IPS-18a (cell line): Measurements from ENCODE around the gene OSBPL7.

Experiments
- H3K27ac ChIP-seq: one replicate; pipeline ENCODE4 v1.5.1; 2013; ENCODE audit warnings: low read length
- H3K27me3 ChIP-seq: one replicate; pipeline ENCODE4 v1.6.1; 2013; ENCODE audit warnings: mild to moderate bottlenecking, low read length; ENCODE audit not compliant: control insufficient read depth, insufficient read depth
- H3K36me3 ChIP-seq: one replicate; pipeline ENCODE4 v1.6.1; 2013; ENCODE audit warnings: low read depth, low read length; ENCODE audit not compliant: control insufficient read depth
- H3K4me1 ChIP-seq: one replicate; pipeline ENCODE4 v1.6.1; 2013; ENCODE audit warnings: low read depth, low read length; ENCODE audit not compliant: control insufficient read depth
- H3K4me3 ChIP-seq: one replicate; pipeline ENCODE4 v1.5.1; 2013; ENCODE audit warnings: low read length
- H3K9ac ChIP-seq: one replicate; pipeline ENCODE4 v1.6.1; 2013; ENCODE audit warnings: mild to moderate bottlenecking, low read length, moderate library complexity
- H3K9me3 ChIP-seq: one replicate; pipeline ENCODE4 v1.6.1; 2013; ENCODE audit warnings: low read depth, low read length; ENCODE audit not compliant: control insufficient read depth

The OSBPL7 gene

DNA sequence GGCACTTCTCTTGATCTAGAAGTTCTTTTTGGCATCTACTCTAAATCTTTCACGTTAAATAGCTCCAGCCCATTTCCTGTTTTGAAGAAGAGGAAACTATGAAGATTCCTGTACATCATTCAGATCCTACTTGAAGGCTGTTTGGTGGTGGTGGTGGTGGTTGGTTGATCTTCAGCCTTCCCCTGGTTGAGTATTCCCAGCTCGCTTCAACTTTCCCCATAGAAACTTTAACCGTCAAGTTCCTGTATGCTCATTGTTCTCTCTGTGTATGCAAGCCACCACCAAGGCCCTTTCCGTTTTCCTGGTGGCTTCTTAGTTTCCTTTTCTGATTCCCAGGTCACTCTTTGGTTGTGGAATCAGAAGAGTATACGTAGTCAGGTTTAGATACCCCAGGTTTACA lies 13.2 kb upstream of the OSBPL7 start:
- Histone ChIP-seq H3K4me1 (no peaks in the 10 kb centered on the region), H3K36me3 (peaks cover 5% of the 10 kb centered on the region), H3K27me3 (no peaks in the 10 kb centered on the region), H3K9ac (no peak overlapping the region), H3K27ac (no peak overlapping the region), H3K4me3 (no peak overlapping the region), H3K9me3 (no peaks in the 10 kb centered on the region)

DNA sequence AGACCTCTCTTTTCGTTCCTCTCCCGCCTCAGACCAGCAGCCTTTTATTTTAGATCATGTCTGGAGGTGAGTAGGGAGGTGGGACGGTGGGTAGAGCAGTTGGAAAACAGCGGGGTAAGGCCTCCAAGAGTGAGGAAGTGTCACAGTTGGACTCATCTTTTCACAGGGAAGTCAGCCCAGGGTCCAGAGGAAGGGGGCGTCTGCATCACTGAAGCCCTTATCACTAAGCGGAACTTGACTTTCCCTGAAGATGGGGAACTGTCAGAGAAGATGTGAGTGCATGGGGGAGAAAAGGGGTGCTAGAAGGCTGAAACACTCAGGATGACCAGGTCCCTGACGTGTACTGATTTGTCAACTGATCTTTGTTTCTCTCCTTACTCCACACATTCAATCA lies 10.3 kb upstream of the OSBPL7 start:
- peak overlapping the region; percentile 97 for H3K4me3 ChIP-seq
- H3K27me3 ChIP-seq: no peaks in the 10 kb centered on the region
- no peaks in the 10 kb centered on the region for H3K9me3 ChIP-seq
- H3K9ac ChIP-seq: no peak overlapping the region
- H3K36me3 ChIP-seq: peaks cover 16% of the 10 kb centered on the region
- H3K27ac ChIP-seq: no peak overlapping the region
- no peaks in the 10 kb centered on the region for H3K4me1 ChIP-seq

DNA sequence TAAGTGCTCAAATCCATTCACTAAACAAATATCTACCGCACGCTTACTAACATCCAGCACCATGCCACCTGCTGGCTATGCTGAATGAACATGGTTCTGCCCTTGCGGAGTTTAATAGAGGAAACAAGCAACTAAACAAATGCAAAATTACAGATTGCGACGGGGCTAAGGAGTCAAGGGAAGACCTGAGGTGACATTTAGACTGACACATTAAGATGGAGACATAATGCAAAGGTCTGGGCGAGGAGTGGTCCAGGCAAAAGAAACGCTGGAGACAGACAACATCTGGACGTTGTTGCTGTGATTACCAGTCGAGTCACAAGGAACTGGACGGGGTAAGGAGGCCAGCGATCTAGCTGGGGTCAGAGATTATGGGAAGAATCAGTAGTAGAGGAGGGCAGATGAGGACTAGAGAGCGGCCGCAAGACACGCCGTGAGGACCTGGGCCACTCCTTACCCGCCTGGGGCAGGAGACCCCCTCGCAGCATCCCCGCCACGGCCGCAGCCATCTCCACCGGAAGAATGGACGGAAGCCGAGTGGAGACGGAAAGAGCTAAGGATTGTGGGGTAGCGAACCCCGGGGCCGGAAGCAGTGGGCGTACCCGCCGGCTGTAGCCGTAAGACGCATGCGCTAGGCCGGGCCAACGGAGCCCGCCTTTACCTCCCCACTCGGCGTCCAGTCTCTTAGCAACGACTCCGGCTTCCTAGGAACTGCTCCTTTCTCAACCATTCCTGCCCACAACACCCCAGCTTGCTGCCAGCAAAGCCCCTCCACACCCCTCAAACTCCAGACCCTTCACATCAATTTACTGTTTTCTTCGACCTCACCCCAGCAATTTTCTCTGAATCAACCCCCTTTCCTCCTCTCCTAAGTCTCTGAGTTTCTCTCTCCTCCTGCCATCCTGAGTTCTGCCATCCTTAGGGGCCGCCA lies 9.7 kb upstream of the OSBPL7 start, which contains the start of the genes LRRC46 and MRPL10:
Gene LRRC46, plus strand, starts transcription at position 668 of the 931 bp plus-strand sequence. CDS start 320 bp downstream, outside the sequence.
Gene MRPL10, minus strand, starts transcription at position 539 of the 931 bp plus-strand sequence. Its CDS starts 30 bp downstream, at position 509.
- Histone ChIP-seq H3K4me1 (no peaks in the 10 kb centered on the region), H3K9ac (peak within 1 kb of the TSS; percentile 87), H3K27ac (peak within 1 kb of the TSS; percentile 52), H3K36me3 (peaks cover 22% of the 10 kb centered on the region), H3K9me3 (no peaks in the 10 kb centered on the region), H3K27me3 (no peaks in the 10 kb centered on the region), H3K4me3 (peak within 1 kb of the TSS; percentile 97)

DNA sequence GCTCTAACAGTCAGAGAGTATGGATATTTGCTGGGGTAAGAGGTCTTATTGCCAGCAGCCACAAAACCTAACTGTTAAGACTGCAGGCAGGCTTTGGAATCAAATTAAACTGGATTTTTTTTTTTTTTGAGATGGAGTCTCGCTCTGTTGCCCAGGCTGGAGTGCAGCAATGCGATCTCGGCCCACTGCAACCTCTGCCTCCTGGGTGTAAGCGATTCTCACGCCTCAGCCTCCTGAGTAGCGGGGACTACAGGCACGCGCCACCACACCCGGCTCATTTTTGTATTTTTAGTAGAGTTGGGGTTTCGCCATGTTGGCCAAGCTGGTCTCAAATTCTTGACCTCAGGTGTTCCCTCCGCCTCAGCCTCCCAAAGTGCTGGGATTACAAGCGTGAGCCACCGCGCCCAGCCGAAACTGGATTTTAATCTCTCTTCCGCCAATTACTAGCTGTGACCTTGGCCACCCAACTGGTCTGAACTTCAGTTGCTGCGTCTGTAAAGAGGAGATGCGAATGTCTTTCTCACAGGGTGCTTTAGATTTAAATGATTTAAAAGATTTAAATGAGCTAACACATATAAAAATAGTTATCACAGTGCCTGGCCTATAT lies 8.9 kb upstream of the OSBPL7 start:
- H3K9me3 ChIP-seq: no peaks in the 10 kb centered on the region
- peak overlapping the region; percentile 87 for H3K9ac ChIP-seq
- H3K27me3 ChIP-seq: no peaks in the 10 kb centered on the region

DNA sequence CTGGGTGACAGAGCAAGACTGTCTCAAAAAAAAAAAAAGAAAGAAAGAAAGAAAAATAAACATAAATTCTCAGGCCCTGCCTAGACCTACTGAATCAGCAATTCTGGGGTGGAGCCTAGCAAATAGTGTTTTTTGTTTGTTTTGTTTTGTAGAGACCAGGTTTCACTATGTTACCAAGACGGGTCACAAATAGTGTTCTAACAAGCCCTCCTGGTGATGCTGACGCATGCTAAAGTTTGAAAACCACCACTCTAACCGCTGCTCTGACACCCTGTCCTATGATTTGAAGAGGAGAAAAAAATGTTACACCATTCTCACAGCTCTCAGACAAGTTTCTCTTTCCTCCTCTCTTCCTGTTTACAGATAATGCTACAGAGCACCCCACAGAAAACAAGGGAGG lies 8.3 kb upstream of the OSBPL7 start:
- no peaks in the 10 kb centered on the region for H3K27me3 ChIP-seq
- H3K4me3 ChIP-seq: no peak overlapping the region
- H3K9ac ChIP-seq: no peak overlapping the region
- peaks cover 24% of the 10 kb centered on the region for H3K36me3 ChIP-seq
- no peak overlapping the region for H3K27ac ChIP-seq
- no peaks in the 10 kb centered on the region for H3K9me3 ChIP-seq
- H3K4me1 ChIP-seq: no peaks in the 10 kb centered on the region

More for the DNA sequence above, 8.9 kb upstream of the OSBPL7 start:
- Histone ChIP-seq H3K4me1 (no peaks in the 10 kb centered on the region), H3K27ac (no peak overlapping the region), H3K36me3 (peaks cover 21% of the 10 kb centered on the region), H3K4me3 (peak overlapping the region; percentile 97)

DNA sequence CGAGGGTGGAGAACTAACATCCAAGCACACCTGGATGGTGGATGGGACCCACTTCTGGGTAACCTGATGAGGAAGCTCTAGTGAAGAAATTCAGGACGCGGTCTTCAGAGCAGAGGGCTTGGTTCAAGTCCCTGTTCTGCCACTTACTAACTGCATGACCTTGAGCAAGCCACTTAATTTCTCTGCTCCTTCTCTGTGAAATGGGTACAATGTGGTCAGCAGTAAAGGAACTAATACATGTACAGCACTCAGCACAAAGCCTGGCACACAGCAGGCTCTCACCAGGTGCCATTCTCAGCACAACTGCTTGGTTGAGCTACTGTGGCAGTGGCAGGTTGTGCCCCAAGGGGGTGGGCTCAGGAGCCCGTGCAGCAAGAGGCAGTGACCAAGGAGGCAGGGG lies 1.9 kb upstream of the OSBPL7 start:
- Histone ChIP-seq H3K27ac (no peak overlapping the region), H3K4me1 (no peaks in the 10 kb centered on the region), H3K36me3 (peaks cover 31% of the 10 kb centered on the region), H3K9me3 (no peaks in the 10 kb centered on the region), H3K9ac (no peak overlapping the region), H3K4me3 (no peak overlapping the region), H3K27me3 (no peaks in the 10 kb centered on the region)

DNA sequence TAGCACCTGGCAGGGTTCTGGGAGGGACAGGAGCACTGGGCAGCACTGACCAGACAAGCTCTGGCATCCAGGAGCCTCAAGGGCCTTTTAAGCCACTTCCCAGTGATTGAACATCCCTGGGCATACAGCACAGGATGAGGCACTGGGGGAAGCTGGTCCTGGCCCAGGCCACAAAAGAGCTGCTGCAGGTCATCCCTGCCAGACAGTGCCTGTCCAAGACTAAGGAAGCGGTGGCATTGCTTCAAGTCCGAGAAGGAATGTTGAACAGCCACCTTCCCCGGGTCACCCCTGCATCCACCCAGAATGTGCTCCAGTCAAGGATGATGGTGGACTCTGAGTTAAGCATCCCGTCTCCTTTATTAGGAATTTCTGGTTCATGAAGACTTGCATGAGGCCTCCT lies 1.2 kb upstream of the OSBPL7 start:
- Histone ChIP-seq H3K9ac (no peak overlapping the region), H3K36me3 (peaks cover 27% of the 10 kb centered on the region)

DNA sequence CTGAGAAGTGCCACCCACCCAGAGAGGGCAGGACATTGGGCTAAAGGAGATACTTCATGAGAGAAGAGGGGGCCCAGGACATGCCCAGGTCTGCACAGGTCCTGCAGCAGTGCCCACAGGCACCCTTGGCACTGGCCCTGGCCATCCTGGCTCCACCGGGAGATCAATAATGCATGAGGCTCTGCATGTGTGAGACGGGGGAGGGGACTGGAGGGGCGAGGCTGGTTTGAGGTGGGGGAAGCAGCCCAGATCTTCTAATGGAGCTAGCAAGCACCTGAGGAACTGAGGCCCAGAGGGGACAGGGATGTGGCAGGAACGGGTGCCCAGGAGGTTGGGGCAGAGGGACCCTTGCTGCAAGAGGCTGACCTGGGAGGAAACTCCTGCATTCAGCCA lies 567 bp downstream of the OSBPL7 start:
- Histone ChIP-seq H3K9ac (no peak overlapping the region), H3K27me3 (no peaks in the 10 kb centered on the region), H3K36me3 (peaks cover 13% of the 10 kb centered on the region), H3K9me3 (no peaks in the 10 kb centered on the region), H3K4me3 (peak overlapping the region; percentile 75), H3K27ac (no peak overlapping the region), H3K4me1 (no peaks in the 10 kb centered on the region)

More for the DNA sequence above, 1.2 kb upstream of the OSBPL7 start:
- Histone ChIP-seq H3K27me3 (no peaks in the 10 kb centered on the region), H3K27ac (no peak overlapping the region), H3K4me1 (no peaks in the 10 kb centered on the region), H3K9me3 (no peaks in the 10 kb centered on the region), H3K4me3 (no peak overlapping the region)

DNA sequence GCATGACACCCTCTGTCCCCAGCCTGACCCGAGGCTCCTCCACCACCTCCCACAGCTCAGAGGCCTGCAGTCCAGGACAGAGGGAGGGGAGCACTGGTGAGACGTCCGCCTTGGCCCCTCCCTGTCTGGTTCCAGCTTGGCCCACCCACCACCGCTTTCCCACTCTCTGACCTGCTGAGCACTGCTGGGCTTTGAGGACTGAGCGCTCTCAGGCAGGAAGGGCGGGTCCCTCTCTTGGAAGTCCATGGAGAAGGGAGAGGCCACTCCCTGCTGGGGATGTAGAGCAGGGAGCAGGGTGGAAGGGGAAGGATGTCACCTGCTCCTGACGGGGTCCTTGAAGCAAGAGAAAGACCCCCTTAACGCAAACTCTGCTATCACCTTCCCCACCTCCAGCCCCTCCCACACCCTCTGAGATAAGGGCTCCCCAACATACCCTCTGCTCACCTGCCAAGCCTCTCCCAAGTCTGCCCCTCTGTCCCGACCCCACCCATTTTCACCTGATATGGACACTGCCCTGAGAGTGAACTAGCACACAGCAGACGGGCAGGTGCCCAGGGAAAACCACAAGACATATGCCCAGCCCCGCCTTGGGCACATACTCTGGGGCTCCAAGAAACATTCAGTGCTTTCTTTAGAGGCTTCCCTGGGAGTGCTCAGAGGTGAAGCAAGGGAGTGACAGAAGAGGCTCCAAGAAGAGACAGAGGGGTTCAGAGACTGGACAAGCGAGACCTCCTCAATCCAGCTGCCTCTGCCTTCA lies 1.4 kb downstream of the OSBPL7 start:
- Histone ChIP-seq H3K36me3 (peaks cover 10% of the 10 kb centered on the region), H3K4me1 (no peaks in the 10 kb centered on the region), H3K27ac (no peak overlapping the region), H3K9ac (no peak overlapping the region), H3K27me3 (no peaks in the 10 kb centered on the region), H3K4me3 (no peak overlapping the region), H3K9me3 (no peaks in the 10 kb centered on the region)

DNA sequence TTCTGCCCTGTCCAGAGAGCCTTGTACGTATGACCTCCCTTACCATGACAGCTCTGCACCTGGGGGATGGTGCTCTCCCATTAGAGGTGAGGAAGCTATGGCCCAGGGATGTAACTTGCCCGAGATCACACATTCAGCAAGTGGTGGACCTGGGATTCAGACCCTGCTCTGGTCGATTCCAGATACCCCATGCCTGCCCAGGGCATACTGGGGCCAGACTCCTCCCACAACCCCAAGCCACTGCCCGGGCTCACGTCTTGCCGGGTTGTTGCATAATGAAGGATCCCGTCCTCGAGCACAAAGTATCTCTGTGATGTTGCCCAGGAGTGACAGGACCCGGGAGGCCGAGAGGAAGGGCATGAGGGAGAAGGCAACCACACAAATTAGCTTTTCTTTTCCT lies 2.1 kb downstream of the OSBPL7 start:
- no peaks in the 10 kb centered on the region for H3K4me1 ChIP-seq
- no peak overlapping the region for H3K9ac ChIP-seq
- no peaks in the 10 kb centered on the region for H3K27me3 ChIP-seq
- peaks cover 9% of the 10 kb centered on the region for H3K36me3 ChIP-seq
- no peaks in the 10 kb centered on the region for H3K9me3 ChIP-seq
- H3K27ac ChIP-seq: no peak overlapping the region
- H3K4me3 ChIP-seq: no peak overlapping the region

DNA sequence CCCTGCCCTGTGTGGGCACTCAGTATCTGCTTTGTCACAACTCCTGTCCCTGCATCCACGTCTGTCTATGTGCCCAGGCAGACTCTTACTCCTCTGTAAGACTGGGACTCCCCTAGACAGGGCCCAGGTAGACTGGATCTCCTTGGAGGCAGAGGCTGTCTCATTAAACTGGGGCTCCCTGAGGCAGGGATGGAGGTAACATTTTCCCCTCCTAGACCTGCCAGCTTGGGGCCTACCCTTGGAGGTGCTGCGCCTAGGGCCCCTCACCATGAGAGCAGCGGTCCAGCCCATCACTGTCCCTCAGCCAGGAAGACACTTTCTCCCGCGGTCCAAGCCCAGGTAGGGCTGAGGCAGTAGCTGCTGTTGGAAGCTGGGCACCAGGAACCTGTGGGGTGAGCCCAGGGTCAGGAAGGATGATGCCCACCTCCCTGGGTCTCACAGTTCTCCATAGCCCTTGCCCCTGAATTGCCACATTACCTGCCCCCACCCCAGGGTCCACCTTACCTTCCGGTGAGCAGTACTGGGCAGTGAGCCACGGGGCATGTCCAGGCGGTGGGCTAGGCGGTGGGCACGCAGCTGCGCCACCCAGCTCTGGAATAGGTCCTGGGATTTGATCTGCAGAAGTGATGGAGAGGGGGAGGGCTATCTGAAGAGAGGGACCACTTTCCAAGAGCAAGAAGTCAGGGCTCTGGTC lies 3.4 kb downstream of the OSBPL7 start:
- Histone ChIP-seq H3K36me3 (no peaks in the 10 kb centered on the region), H3K4me1 (no peaks in the 10 kb centered on the region), H3K27me3 (no peaks in the 10 kb centered on the region), H3K9ac (no peak overlapping the region), H3K4me3 (no peak overlapping the region), H3K9me3 (no peaks in the 10 kb centered on the region), H3K27ac (no peak overlapping the region)
